Activated T-cell treated with anti-CD3 and anti-CD28 coated beads, Interleukin-2, amount 50 U/mL, for 48 hours (primary cell): Measurements from ENCODE around the gene MEI4.
"Not testable (repeated sequence)": the region's sequence is repeated elsewhere in the genome, so short reads cannot be mapped to it uniquely, and the experiment has no call there.

ENCODE experiments used
- DNase-seq, 2 experiments: peaks; one replicate each; pipeline ENCODE4 v3.0.0-alpha.2; 2020

MEI4 gene

GRCh38 chr6:77652739-77653138 is at the start of gene MEI4:
TSS of gene MEI4 (plus strand) at chr6:77653039. CDS start at chr6:77690672, 37,633 bp downstream.
- DNase-seq, result no peak

- DNase-seq, result no peak
Observed at GRCh38 chr6:77604476-77604875, 48.4 kb upstream of the MEI4 start.

GRCh38 chr6:77607004-77607403 is 45.8 kb upstream of the MEI4 start:
- no peak for DNase-seq

DNA sequence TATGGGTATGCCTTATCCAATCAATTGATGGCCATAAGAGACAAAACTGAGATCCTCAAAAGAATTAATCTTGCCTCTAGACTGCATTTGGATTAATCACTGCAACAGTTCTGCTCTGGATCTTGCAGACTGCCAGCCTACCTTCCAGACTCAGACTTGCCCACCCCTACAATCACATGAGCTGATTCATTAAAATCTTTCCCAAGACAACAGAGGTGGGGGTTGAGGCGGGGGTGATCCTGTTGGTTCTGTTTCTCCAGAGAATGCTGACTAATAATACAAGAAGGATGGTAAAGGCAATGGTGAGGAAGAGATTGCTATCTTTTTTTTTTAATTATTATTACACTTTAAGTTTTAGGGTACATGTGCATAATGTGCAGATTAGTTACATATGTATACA is 43.7 kb upstream of the MEI4 start:
- no peak for DNase-seq

GRCh38 chr6:77619114-77619513 is 33.7 kb upstream of the MEI4 start:
- DNase-seq, result no peak

DNA sequence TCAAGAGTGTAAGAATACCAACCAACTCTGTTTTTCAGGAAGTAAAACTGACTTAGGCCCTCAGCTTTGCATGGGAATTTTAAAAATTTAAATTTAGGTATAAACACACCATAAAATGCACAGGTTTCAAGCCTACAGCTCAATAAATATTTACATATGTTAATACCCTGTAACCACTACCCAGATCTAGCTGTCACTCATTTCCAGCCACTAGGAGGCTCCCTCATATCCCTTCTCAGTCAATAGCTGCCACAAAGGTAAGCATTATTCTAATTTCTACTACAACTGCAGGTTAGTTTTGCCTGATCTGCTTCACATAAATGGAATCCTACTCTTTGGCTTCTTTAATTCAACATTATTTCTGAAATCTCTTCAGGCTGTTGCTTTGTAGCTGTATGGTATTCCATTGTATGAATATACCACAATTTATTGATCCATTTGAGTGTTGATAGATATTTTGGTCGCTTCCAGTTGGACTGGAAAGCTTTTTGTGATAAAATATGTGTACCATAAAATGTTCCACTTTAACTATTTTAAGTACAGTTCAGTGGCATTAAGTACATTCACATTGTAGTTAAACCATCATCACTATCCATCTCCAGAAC is 32.5 kb upstream of the MEI4 start:
- no peak for DNase-seq

- DNase-seq, result no peak
Observed at GRCh38 chr6:77624515-77624914, 28.3 kb upstream of the MEI4 start.

DNA sequence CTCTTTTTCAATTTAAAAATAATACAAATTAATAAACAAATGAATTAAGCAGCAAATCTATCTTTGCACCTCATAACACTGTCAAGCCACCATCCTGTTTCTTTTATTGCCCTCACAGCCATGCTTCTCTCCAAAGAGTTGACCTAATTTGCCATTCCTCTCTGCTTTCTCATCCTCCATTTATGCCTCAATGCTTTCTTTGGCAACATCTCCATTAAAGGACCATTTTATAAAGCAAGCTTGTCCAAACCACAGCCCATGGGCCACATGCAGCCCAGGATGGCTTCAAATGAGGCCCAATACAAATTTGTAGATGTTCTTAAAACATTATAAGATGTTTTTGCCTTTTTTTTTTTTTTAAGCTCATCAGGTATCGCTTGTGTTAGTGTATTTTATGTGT is 26.4 kb upstream of the MEI4 start:
- DNase-seq, result no peak

DNA sequence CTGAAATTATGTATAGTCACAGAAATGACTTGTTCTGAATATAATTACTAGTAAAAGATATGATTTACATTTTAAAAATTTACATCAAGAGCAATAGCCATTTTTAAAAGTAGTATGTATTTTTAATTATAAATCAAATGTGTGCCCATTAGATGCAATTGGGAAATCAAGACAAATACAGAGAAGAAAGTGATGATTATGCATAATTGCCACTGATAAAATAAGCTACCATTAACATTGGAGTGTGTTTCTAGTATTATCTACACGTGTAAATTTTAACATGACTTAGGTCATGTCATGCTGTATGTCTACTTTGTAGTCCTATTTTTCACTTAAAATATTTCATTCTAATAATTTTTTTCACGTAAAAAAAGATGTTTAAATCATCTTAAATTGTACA is 22.8 kb upstream of the MEI4 start:
- no peak for DNase-seq

DNA sequence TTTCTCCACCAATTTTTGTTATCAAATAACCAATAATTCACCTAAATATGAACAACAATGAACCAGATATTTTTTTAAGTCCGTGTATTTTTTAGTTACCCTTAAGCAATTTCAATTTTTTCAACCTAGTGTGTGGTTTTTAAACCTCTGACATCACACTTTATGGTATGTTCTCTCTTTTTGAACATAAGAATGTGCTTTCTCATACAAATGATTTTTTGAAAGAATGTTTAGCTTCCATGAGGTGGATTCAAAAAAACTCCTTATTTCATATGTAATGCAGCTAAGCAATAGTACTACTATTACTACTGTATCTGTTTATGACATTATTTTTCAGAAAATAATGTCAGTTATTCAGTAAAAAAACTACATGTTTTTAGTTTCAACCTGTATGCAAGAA is 19.4 kb upstream of the MEI4 start:
- DNase-seq, result no peak

GRCh38 chr6:77633993-77634715 is 18.7 kb upstream of the MEI4 start:
- DNase-seq, result no peak

- DNase-seq, result no peak
Observed at GRCh38 chr6:77638129-77638830, 14.6 kb upstream of the MEI4 start.

- no peak for DNase-seq
Observed at GRCh38 chr6:77644102-77644705, 8.6 kb upstream of the MEI4 start.

- DNase-seq, result peak; percentile 21 to 22
Observed at GRCh38 chr6:77650098-77650663, 2.7 kb upstream of the MEI4 start.

DNA sequence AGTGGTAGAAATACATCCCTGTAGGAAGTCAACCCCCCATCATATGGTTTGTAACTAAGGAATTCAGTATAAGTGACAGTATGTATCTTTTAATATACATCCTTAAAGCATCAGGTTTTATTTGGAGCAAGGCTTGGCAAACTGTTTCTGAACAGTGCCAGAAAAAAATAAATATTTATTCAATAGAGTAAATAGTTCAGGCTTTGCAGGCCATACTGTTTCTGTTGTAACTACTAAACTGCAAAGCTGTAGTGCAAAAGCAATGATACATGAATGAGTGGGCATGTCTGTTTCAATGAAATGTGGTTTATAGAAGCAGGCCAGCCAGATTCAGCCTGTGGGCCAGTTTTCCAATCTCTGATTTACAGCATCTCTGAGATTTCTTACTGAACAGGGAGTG is 977 bp downstream of the MEI4 start:
- DNase-seq, result no peak

- not testable (repeated sequence) for DNase-seq
Observed at GRCh38 chr6:77655035-77655434, 2.2 kb downstream of the MEI4 start.

- no peak for DNase-seq
Observed at GRCh38 chr6:77656999-77657764, 4.3 kb downstream of the MEI4 start.

DNA sequence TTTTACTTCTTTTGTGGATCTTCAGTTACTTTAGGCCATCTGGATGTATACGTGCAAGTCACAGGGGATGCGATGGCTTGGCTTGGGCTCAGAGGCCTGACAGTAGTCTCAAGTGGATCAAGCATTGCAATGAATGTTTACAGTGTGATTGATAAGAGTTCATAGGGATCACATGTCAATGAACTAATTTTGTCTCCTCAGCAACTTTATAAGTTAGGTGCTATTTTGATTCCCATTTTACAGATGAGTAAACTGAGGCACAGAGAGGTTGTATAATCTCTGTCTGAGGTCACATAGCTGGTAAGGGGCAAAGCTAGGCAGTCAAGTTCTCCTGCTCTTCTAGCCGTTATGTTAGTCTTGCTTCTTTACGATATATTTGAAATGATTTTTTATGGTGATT is 13.5 kb downstream of the MEI4 start:
- no peak for DNase-seq

DNA sequence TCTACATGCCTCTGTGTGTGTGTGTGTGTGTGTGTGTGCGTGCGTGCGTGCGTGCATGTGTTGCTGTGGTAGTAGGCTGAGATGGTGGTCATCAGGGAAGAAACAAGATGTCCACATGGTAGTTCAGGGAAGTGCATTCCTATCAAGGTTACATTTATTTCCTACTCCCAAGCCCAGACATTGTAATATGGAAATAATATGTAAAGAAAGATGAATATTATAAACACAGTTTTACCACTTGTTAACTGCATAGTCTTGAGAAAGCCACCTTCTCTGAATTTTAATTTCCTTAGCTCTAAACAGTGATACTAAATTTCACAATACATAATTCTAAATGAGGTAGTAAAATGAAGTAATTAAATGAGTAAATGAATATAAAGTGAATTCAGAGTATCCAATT is 14.0 kb downstream of the MEI4 start:
- DNase-seq, result no peak

DNA sequence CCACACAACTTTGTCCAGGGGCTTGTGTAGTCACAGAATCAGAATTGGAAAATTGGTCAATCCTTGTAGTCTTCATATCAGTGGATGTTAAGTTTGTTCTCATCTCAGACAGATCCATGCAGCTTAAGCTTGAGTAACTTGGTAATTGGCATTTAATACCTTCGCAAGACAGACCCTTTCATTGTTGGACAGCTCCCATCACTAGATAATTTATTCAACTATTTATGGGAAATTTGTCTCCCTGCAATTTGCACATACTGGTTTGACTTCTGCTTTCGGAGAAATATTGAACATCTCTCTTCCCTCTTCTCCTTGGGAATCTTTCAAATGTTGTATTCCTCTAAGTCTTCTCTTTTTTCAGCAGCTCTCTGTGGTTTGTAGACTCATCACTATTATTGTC is 17.1 kb downstream of the MEI4 start:
- DNase-seq, result no peak

- no peak for DNase-seq
Observed at GRCh38 chr6:77674211-77674610, 21.4 kb downstream of the MEI4 start.

DNA sequence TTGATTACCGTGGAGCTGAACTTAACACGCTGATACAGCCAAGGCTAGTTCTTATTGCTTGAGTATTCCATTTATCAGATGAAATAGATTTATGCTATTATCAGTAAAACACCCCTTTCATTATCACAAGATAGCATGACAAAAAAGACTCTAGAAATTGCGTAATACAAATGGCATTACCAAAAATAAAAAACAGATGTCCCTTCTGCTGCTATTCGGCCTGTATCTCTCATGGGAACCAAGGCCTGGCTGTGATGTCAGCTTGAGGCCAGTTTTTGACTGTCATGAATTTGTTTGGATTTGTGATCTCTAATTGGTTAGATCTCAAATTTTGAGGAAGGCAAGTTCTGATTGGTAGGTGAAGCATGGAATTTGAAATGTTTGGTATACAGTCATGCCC is 25.2 kb downstream of the MEI4 start:
- no peak for DNase-seq

DNA sequence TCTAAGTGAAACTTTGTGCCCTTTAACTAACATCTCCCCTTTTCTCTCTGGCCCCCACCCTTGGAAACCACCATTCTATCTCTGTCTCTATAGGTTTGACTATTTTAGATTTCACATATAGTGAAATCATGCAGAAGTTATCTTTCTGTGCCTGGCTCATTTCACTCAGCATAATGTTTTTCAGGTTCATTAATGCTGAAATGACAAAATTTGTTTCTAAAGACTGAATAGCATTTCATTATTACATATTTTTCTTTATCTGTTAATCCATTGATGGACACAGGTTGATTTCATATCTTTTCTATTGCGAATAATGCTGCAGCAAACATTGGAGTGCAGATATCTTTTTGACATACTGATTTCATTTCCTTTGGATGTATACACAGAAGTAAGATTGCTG is 30.7 kb downstream of the MEI4 start:
- no peak for DNase-seq
